Activated T-helper 1 cell treated with Interleukin-2 at 50 U/mL for 16 hours (primary cell): ENCODE results near the gene DDX60.

Source experiments
- DNase-seq: peaks from one replicate; pipeline ENCODE4 v3.0.0-alpha.2; 2020; ENCODE audit warnings: low read depth

The DDX60 gene

DNA sequence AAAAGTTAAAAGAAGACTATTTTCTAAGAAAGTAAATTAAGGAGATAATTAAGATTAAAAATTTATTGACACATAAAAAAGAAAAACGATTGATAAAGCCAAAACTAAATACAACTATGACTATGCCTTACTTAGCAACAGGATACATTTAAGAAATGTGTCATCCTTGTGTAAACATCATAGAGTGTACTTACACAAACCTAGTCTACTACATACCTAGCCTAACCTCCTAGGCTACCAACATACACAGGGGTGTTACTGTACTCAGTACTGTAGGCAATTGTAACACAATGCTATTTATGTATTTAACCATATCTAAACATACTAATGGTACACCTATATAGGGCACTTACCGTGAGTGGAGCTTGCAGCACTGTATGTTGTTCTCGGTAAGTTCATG, 117.9 kb downstream of the DDX60 start:
- DNase-seq: no peak

DNA sequence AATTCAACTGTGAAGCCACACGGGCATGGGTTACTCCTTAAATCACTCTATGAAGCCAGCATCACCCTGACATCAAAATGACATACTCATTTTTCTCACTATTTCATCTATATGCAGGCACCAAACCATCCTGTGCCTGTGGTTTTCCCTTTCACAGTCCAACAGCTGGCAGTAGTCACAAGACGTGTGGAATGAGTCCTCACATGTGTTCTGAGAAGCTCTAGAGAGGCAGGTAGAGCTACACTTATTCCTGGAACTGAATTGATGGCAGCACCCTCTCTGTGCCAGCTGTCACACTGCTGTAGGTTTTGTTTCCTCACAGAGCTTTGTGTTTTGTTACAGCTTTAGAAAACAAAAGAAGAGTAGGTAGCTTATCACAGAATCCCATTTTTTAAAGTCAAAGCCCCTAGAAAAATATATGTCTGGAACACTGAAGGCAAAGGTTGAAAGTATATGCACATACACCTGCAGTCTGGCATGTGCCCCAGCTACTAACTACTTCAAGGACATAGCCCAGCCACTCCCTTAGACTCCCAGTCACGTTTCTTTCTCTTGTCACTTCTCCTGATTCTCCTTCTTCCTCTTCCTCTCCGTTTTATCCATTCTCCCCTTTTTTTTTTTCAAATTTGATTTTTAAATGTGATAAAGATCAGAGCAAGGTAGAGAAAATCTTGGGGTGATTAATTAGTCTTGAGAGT, 119.1 kb downstream of the DDX60 start:
- no peak for DNase-seq

DNA sequence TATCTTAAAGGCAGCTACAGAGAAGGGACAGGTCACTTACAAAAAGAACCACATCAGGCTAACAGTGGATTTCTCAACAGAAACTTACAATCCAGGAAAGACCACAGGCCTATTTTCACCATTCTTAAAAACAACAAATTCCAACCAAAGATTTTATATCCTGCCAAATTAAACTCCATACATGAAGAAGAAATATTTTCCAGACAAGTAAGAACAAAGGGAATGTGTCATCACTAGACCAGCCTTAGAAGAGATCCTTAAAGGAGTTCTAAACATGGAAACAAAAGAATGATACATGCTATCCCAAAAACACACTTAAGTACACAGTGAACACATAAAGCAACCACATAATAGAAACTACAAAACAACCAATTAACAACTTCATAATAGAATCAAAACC, 120.6 kb downstream of the DDX60 start:
- no peak for DNase-seq

DNA sequence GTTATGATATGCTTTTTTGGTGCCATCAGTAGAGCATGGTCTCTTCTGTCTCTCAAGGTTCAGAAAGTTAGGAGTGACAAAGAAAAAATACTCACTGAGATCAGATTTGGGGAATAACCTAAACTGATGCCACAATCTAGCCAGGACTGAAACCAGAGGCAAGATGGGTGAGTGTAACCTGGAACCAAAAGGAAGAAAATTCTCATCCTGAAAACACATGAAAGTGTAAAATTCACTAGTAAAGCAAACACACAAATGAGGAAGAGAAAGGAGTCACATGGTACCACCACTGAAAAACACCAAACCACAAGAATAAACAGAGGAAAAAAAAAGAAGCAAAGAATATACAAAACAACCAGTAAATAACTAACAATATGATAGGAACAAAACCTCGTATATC, 129.8 kb downstream of the DDX60 start:
- no peak for DNase-seq

DNA sequence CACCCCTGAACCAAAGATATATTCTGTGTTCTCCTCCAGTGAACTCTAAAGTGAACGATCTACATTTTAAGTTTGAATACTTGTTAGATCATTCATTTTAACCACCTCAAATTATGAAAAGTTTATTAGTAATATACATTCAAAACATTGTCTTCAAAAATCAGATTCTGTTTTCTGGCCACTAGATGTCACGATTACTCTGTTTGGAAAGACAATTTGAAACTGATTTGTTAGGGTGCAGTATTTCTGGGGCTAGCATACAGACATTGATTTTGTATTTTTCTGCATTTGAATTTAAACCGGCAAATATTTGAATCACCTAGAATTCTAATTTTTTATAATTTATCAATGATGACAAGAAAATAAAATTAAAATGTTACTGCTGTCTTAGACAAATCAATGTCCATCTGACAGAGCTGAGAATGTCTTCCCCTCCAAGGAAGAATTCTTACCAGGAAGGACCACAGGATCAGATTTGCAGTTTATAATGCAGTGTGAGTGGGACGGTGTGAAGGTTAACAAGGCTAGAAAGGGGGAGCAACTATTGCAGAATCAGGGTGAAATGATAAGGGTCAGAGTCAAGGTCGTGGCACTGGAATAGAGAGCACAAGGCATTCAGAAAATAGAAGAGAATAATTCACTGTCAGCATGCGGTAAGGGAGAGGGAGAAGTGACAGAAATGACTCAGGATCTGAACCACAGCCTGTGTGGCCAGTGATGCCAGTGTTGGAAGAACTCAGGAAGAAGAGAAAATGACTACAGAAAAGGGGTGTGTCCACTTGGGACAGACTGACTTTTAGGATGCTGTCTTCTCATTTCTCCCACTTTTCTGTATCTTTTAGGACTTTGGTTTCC, 134.6 kb downstream of the DDX60 start:
- DNase-seq: no peak

DNA sequence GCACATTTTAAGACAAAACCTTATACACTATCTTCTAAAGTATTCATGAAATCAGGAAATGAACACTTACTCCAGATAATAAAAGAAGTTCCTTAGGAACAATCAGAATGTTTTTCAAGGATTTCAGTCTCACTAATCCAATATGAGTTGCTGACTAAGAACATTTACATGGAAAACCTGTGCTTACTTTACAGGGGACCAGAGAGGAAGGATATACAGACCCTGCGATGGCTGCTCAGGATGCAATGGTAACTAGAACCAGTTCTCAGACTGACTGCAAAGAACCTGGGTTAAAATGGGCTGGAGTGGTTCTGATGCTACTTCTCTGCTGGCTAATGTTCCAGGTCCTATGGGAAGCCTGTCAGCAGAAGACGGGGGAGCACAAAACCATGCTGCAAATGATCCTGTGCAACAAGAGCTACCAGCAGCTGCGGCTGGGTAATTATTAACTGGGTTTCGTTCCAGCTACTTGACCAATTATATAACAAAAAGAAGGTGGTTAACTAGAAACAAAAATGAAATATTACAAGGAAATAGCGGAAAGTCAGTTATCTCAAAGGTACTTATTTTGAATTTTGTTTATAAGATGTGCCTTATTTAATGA, 140.9 kb downstream of the DDX60 start:
- no peak for DNase-seq

DNA sequence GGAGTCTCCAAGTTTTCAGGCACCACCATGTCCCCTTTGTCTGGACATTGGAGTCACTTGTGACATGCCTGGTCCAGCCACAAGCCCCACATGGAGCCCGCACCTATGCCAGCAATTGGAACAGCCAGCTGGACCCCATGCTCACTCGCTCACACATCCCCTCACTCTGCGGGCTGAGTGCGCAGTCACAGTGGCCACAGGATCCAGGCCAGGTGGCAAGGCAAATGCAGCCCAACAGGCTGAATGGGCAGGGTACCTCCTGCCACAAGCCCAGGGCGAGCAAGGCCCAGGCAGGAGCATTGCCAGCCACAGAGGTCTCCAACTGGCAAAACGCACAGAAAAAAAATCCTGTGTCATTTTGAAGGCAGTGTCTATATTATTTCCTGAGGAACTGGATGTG, 144.2 kb downstream of the DDX60 start:
- no peak for DNase-seq

DNA sequence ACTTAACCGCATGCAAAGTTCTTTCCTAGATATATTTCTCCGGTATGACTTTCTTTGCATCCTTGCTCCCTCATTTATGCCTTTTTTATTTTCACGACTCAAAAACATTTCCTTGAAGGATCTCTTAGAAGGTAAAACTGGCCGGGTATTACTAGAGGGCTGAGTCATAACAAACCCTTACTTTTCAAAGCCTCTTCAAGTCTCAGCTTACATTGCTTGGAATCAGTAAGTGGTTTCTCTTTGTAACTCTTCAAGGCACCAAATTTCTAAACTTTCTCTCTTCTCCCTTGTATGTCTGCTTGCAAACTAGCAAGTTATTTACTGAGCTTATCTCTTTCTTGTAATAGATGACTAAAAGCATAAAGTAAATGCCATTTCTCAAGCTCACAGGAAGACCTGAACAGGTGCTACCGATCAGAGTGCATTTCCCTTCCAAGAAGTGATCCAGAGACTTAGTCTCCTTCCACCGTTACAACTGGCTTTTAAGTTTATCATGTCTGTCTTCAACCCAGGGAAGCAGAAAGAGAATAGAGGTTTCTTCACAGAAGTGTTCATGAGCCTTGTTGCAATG, 150.8 kb downstream of the DDX60 start:
- no peak for DNase-seq
